NCI-H748 (cell line): ENCODE results near the gene RNU6-7.

ENCODE experiments used
- DNase-seq: peaks from one replicate; lab custom pipeline; 2025; ENCODE audit not compliant: unreplicated experiment; lab: John Stamatoyannopoulos, UW

Gene RNU6-7

GRCh38 chr14:32203928-32204357 is 2.1 kb downstream of the RNU6-7 start:
- DNase-seq: peak; percentile 74

- no peak for DNase-seq
Measured at GRCh38 chr14:32205554-32205953, 3.7 kb downstream of the RNU6-7 start.

GRCh38 chr14:32205984-32206383 is 4.1 kb downstream of the RNU6-7 start:
- DNase-seq: no peak

GRCh38 chr14:32206552-32206951 is 4.7 kb downstream of the RNU6-7 start:
- no peak for DNase-seq

GRCh38 chr14:32208490-32208889 is 6.6 kb downstream of the RNU6-7 start:
- DNase-seq: no peak

- DNase-seq: no peak
Measured at GRCh38 chr14:32209471-32209870, 7.6 kb downstream of the RNU6-7 start.

- no peak for DNase-seq
Measured at GRCh38 chr14:32211068-32211404, 9.2 kb downstream of the RNU6-7 start.

- no peak for DNase-seq
Measured at GRCh38 chr14:32212833-32213232, 11.0 kb downstream of the RNU6-7 start.

- peak; percentile 29 for DNase-seq
Measured at GRCh38 chr14:32217301-32217700, 15.5 kb downstream of the RNU6-7 start.

- peak; percentile 16 for DNase-seq
Measured at GRCh38 chr14:32224737-32225377, 23.0 kb downstream of the RNU6-7 start.

- no peak for DNase-seq
Measured at GRCh38 chr14:32225378-32225920, 23.6 kb downstream of the RNU6-7 start.

- DNase-seq: no peak
Measured at GRCh38 chr14:32226056-32226455, 24.2 kb downstream of the RNU6-7 start.

GRCh38 chr14:32230181-32230580 is 28.3 kb downstream of the RNU6-7 start:
- DNase-seq: no peak

- DNase-seq: no peak
Measured at GRCh38 chr14:32230695-32231280, 28.9 kb downstream of the RNU6-7 start.

GRCh38 chr14:32232481-32232880 is 30.6 kb downstream of the RNU6-7 start:
- DNase-seq: no peak

GRCh38 chr14:32233260-32233659 is 31.4 kb downstream of the RNU6-7 start:
- DNase-seq: no peak

- DNase-seq: peak; percentile 8
Measured at GRCh38 chr14:32244404-32244803, 42.6 kb downstream of the RNU6-7 start.

GRCh38 chr14:32246751-32247150 is 44.9 kb downstream of the RNU6-7 start:
- no peak for DNase-seq

- no peak for DNase-seq
Measured at GRCh38 chr14:32249371-32249770, 47.5 kb downstream of the RNU6-7 start.

- no peak for DNase-seq
Measured at GRCh38 chr14:32249780-32250179, 47.9 kb downstream of the RNU6-7 start.

- no peak for DNase-seq
Measured at GRCh38 chr14:32250681-32251080, 48.8 kb downstream of the RNU6-7 start.

GRCh38 chr14:32251530-32251929 is 49.7 kb downstream of the RNU6-7 start:
- no peak for DNase-seq
